HG02798 (cell line): ENCODE results near the gene HIGD2A.

Experiments used
- ATAC-seq: cut with Tn5 transposase; IDR thresholded peaks from one replicate; pipeline ENCODE4 v1.9.1; 2021; ENCODE audit warnings: mild to moderate bottlenecking; ENCODE audit not compliant: unreplicated experiment, poor library complexity

The HIGD2A gene

DNA sequence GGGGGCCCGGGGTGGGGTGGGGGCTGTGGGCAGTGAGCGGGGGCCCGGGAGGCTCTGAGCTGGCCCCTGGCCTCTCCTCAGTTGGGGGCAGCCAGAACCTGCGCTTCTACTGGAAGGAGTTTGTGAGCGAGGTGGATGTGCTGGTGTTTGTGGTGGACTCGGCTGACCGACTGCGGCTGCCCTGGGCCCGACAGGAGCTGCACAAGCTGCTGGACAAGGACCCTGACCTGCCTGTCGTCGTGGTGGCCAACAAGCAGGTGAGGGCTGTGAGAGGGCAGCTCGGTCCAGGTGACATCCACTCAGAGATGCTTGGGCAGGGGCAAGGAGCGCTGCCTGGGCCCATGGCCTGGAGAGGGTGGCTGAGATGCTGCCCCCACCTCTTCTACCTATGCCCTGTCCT, 19.8 kb upstream of the HIGD2A start:
- no peak for ATAC-seq

DNA sequence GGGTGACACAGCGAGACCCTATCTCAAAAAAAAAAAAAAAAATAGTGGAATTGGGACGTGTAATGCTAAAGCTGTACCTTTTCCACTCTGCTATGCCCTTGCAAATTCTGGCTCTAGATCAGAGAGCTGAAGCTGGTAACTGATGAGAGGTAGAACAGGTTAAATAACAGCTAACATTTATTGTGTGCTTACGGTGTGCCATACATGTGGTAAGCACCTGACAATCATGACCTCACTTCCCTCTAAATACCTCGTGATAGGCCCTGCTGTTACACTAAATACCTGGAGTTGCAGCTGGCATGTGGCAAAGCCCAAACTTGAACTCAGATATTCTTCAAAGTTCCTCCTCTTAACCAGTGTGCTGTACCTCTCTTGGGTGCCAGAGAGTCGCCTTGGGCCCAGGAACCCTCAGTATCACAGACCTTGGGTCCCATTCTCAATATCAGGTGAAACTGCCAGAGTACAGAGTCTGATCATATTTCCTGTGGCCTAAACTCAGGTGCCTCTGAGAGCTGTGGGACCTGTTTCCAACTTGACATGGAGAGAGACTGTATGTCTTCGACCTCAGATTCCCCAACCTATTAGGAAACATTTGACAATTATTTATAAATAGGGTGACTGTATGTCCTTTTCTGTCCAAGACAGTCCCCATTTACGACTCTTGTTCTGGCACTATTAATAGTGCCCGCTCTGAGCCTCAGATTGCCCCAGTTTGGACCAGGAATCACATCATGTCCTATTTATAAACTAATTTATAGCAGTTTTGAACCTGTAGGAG, 18.4 kb upstream of the HIGD2A start:
- no peak for ATAC-seq

DNA sequence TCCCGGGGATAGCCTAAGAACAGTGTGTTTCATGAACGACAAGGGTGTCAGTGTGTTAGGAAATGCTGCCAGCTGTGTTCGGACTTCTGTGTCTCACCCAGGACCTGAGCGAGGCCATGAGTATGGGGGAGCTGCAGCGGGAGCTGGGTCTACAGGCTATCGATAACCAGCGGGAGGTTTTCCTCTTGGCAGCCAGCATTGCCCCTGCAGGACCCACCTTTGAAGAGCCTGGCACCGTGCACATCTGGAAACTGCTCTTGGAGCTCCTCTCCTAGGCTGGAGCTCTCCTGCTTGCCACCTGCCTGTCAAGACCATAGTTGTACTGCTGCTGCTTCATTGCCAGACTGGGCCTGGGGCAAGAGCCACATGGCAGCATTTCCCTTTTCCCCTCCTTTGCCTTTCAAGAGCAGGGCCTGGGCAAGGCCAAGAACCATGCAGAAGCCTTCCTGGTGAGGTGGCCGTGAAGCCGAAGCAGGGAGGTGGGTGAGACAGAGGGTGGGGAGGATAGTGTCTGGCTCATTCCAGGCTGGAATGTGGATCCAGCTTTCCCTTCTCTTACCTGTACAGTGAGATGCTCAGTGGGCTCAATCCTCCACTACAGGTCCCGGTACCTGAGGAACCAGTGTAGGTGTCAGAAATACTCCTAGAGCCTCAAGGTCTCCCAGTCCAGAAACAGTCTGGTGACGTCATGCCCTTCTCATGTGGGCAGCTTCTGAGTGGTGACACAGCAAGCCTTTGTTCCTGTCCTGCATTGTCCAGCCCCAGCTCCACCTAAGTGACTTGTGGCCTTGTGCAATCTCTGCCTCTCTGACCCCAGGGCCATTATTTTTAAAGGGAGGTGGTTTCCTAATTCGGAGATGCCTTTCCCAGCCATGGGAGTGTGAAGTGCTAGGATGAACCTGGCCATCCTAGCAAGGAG, 16.7 kb upstream of the HIGD2A start:
- no peak for ATAC-seq

DNA sequence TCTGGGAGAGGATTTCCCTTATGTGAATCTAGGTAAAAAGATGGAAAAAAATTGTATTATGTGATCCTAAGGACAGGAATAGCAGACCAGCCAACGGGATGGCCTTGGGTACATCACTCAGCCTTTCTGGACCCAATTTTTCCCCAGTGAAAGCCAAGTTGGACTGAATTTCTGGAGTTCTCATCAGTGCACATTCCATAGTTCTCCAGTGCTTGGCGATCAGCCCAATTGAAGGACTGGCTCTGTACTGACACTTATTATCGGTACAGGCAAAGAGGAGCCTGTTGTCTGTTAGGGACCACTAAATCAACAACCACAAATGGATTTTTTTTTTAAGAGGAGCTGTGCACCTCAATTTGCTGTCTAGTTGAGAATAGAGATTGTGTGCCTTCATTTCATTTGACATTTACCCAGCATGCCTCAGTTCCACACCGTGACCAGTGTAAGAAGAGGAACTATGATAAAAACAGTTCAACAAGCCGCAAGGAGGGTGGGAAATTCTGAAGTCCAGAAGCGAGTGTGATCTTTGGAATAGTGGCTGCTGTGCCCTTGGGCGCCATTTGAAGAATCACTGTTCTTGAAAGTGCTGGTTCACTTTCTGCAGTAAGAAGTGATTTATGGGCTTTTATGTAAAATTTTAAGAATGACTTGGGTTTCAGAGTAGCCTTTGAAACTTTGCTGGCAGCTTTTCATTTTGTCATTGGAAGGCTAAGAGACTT, 15.3 kb upstream of the HIGD2A start:
- ATAC-seq = no peak

DNA sequence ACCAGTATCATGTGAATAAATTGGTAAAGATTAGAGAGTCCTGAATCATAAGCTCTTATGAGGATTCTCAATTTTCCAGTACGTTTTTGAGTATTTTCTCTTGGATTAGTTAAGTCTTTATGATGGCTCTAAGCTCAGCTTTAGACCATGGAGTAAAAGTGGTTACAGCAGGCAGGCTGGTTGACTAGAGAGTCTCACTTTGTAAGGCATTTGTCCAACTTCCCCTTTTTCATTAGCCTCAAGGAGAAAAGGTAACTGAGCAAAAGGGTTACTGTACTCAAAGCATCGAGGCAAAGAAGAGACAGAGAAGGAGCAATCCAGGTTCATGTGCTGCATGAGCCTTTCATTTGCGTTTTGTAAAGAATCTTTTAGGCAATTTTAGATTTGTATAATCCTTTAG, 8.7 kb upstream of the HIGD2A start:
- ATAC-seq = no peak

DNA sequence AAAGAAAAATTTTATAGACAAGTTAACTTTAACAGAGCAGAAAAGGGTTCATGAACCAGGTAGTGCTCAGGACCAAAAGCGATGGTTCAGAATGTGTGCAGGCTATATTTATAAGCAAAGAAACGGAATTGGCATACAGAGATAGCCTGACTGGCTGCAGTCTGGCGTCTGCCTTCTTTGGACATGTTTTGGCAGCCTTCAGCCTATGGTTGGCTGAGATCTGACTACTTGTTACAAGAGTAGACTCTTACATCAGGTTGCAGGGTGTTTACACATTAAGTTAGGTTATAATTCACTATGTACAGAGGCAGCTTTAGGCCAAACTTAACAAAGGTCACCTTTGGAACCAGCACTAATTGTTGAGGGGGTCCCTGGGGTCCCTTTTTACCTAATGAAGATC, 7.1 kb upstream of the HIGD2A start:
- no peak for ATAC-seq

DNA sequence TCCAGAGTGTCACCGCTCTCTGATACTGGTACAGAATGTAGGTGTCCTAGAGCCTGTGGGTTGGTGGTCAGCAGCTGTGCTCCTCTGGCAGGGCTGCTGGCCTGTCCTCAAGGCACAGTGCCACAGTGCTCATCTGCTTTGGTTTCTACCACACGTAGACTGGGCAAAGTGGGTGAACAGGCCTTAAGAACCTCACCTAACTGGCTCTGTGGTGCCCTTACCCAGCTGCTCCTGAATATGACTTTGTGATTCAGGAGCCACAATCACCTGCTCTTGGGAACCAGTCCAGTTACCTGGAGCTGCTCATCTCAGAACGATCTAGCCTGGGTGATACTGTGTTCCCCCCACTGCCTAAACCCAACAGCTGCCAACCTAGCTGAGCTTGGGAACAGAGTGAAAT, 6.6 kb upstream of the HIGD2A start:
- no peak for ATAC-seq

DNA sequence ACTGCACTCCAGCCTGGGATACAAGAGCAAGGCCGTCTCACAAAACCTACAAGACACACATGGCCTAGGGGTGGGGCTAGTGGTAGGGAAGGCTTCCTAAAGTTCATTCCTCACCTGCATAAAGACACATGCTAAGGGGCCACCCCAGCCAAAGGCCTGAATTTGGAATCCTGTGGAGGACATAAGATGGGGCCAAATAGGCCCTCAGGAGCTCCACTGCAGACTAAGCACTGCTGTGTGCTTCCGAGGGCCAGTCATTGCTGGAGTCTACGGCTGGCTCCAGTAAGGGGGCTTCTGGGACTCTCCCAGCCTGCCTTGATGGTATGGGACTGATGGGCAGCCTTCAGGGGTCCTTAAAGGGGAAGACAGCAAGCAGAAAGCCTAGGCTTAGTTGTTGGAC, 5.8 kb upstream of the HIGD2A start:
- ATAC-seq = no peak

DNA sequence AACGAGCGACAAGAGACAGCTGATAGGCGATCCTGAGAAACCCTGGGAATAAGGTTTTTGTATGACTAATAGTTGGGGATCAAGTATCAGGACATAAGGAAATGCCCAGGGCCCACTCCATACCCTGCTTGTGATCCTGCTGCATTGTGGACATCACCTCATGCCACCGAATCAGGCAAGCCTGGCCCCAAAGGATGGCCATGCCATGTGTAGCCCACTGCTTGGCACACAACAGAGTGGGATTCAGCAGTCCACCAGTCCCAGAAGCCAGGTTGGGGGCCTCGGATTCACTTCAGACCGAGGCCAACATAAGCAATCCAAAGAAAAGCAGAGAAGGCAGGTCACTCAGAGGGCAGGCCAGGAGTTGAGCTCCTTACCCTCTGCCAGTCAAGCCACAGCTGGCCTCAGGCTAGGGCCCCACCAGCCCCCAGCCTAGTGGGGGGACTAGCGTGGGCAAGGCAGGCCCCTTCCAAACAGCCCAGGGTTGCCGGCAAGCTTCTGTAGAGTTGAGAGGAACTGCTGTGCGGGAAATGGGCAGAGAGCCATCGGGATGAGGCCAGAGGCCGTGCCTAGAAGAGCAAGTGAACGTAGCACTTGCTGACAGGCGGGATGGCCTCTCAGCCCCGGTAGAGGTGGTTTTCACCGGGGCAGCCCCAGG, 5.2 kb upstream of the HIGD2A start:
- ATAC-seq = no peak

DNA sequence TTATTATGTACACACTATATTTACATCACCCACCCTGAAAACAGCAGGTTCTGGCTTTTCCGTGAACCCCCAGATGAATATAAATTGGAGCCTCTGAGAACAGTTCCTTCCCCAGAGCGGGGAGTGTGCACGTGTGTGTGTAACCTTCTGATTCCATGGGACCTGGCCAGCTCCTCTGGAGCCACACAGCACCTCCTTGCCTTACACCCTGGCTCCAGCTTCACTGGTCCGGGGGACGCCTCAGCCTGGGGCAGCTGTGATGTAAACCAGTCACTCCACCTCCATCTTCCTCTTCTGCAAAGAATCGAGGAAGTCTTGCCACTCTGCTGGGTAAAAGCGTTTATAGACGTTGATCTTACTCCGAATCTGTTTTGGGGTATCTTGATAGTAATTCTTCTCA, 4.6 kb upstream of the HIGD2A start:
- ATAC-seq = no peak

DNA sequence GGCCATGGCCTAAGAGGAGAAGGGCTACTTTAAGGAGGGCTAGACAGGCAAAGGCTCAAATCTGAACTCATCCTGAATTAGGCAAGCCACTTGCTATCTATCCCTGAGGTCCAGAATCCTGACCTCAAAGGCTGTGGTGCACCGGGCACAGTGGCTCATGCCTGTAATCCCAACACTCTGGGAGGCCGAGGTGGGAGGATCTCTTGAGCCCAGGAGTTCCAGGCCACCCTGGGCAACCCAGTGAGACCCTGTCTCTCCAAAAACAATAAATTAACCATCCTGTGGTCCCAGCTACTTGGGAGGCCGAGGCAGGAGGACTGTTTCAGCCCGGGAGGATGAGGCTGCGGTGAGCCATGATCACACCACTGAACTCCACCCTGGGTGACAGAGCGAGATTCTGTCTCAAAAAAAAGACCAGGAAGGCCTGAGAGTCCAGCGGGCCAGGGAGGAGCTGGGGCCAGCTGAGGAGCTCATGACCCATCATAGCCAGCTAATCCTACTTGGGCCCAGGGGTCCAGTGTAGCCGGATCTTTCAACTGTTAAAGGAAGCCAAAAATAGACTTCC, 4.1 kb upstream of the HIGD2A start:
- no peak for ATAC-seq

DNA sequence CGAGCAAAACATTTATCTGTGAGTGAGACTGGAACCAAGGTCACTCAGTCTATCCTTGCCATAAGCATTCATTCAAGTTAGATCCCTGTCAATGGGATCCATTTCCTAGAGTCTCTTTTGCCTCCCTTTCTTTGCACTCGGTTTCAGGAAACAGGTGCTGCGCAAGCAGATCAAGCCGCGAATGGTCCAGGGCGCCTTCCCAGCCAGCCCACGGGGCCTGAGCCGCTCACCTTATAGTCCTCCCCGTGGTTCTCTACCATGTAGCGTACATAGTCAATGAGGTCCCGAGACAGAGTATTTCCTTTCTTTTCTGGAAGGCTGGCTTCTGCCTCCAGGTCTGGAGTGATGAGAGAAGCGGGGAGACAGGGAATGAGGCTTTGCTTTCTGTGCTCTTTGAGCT, 3.6 kb upstream of the HIGD2A start:
- ATAC-seq = no peak

DNA sequence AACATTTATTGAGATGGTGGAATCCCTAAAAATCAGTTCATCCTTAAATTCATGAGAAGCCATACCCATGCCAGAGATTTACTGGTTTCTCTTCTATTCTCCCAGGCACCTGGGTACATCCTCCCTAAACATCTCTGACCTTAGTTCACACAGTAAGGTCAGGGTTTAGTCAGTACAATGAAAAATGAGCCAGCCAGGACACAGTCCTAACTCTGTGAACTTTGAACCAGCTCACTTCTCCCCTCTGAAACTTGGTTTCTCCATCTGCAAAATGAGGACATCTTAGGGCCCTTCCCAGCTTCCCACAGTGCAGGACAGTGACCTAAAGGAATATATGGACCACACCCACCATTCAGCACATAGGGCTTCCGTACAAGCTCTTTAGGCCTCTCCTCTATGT, 2.1 kb upstream of the HIGD2A start:
- ATAC-seq = no peak

DNA sequence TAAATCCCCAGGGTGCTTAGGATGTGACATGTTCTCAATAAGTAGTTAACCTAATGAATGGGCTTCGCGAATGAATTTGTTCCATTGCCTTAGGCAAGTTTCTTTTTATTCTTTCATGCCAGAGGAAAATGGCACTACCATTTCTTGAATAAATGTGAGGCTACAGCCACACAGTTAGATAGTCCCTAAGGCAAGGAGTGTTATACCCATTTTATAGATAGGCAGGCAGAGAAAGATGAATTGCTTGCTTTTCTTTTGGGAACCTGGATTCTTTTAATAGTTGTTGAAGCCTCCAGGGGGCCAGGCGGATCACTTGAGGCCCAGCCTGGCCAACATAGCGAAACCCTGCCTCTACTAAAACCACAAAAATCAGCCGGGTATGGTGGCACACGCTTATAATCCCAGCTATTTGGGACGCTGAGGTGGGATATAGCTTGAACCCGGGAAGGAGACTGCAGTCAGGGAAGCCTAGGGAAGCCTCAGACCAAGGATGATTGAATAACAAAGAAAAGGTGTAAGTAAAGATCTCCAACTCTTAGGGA, 1.1 kb upstream of the HIGD2A start:
- no peak for ATAC-seq

DNA sequence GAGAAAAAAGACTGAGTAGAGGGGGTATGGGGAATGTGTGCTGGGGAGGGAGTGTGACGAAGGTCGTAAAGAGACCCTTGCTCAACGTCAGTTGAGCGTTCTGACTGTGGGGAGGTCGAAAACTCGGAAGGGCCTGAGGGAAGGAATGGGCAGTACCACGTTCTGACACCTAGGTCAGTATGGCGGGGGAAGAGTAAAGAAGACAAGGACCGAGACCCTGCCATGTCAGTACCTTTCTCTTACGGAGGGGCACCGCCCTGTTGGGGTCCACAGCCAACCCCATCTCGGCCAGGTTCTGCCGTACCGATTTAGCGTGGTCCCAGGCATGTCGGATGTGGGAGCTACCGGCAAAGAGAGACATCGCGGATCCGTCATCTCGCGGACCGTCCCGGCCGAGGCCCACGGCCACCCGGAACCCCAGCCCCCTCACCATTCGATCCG, 528 bp upstream of the HIGD2A start:
- ATAC-seq = no peak

DNA sequence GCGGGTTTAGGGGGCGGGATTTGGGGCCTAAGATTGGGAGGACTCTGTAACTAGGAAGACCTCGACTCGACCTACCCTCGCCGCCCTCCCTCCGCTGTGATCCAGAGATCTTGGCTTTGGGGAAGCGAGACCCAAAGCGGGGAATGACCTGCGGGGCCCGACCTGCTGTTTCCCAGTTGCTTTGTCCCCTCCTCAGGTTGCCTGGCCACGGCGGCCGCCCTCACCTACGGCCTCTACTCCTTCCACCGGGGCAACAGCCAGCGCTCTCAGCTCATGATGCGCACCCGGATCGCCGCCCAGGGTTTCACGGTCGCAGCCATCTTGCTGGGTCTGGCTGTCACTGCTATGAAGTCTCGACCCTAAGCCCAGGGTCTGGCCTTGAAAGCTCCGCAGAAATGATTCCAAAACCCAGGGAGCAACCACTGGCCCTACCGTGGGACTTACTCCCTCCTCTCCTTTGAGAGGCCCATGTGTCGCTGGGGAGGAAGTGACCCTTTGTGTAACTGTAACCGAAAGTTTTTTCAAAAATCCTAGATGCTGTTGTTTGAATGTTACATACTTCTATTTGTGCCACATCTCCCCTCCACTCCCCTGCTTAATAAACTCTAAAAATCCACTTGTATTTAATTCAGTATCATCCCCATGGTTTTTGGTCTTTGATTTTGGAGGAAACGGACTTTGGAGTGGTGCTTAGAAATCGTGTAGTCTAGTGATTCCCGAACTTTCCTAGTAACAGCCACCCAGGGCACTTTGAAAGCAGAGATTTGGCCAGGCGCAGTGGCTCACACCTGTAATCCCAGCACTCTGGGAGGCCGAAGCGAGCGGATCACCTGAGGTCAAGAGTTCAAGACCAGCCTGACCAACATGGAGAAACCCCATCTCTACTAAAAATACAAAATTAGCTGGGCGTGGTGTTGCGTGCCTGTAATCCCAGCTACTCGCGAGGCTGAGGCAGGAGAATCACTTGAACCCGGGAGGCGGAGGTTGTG, 878 bp downstream of the HIGD2A start:
- peak; percentile 27 for ATAC-seq

DNA sequence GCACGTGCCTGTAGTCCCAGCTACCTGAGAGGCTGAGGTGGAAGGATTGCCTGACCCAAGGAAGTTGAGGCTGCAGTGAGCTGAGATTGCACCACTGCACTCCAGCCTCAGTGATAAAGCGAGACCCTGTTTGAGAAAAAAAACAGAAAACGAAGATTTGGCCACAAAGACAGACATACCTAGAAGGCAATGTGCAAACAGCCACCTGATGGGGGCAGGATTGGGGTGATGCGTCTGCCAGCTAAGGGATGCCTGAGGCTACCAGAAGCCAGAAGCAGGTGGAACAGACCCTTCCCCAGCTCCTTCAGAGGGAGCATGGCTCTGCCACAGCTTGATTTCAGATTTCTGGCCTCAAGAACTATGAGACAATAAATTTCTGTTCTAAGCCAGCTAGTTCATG, 2.9 kb downstream of the HIGD2A start:
- no peak for ATAC-seq

DNA sequence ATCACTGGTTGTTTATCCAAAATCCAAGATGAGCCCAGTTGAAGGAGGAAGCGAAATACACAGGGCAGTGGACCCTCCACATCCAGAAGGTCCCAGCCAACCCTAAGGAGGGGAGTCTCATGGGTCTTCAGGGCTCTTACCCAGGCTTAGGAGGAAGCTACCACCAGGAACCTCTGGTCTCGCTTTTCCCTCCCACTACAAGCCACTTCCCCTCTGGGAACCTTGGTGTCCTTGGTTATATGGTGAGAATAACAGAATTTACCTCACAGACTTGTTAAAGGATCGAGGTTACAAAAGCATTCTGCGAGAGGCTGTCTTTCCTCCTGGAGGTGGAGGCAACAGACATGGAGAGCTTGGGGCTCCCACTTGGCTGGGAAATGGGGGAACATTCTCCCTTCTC, 3.4 kb downstream of the HIGD2A start:
- ATAC-seq = no peak

DNA sequence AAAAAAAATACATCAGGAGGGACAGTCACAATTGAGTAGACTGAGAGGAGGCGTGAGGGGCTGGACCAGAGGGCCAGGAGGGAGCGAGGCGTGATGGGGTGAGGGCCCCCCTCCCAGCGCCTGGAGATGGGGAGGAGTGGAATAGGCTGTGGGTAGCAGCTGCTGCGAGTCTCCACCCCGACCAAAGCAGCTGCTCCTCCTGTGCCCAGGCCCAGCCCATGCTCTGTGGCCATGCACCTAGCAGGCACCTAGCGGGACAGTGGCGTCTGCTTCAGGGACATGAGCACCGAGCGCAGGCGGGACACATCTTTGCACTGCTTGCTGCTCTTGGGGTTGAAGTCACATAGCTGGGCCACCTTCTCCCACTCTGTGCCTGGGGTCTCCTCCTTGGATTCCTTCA, 4.0 kb downstream of the HIGD2A start:
- ATAC-seq = no peak
